MM.1S (cell line): ENCODE measurements around the gene FNDC5.

Source experiments
- DNase-seq: peaks from one replicate; pipeline ENCODE4 v3.0.0-alpha.2; 2015
- H2AFZ ChIP-seq: fragments of 300-600 bp; sonication (generic); 2 replicates; pipeline ENCODE4 v1.6.0; 2016; ENCODE audit warnings: antibody characterized with exemption, low read length
- H3F3A ChIP-seq: fragments of 300-600 bp; sonication (generic); 2 replicates; pipeline ENCODE4 v1.6.1; 2016; ENCODE audit warnings: mild to moderate bottlenecking, antibody characterized with exemption, low read length, moderate library complexity, mixed read lengths; ENCODE audit not compliant: insufficient read depth
- H3K27ac ChIP-seq: fragments of 300-600 bp; sonication (generic); 2 replicates; pipeline ENCODE4 v1.5.1; 2016; ENCODE audit warnings: mild to moderate bottlenecking, low read length
- H3K27me3 ChIP-seq: fragments of 300-600 bp; sonication (generic); replicated peaks from 2 replicates; pipeline ENCODE4 v1.6.0; 2016; ENCODE audit warnings: low read length; ENCODE audit not compliant: insufficient read depth
- H3K36me3 ChIP-seq: fragments of 300-600 bp; sonication (generic); replicated peaks from 2 replicates; pipeline ENCODE4 v1.6.1; 2016; ENCODE audit warnings: mild to moderate bottlenecking, low read length, mixed read lengths; ENCODE audit not compliant: insufficient read depth
- H3K4me1 ChIP-seq: fragments of 300-600 bp; sonication (generic); 2 replicates; pipeline ENCODE4 v1.6.1; 2016; ENCODE audit warnings: low read length, mixed read lengths
- H3K4me2 ChIP-seq: fragments of 300-600 bp; sonication (generic); 2 replicates; pipeline ENCODE4 v1.6.0; 2016; ENCODE audit warnings: low read depth, low read length
- H3K4me3 ChIP-seq: fragments of 300-600 bp; sonication (generic); 2 replicates; pipeline ENCODE4 v1.5.1; 2016; ENCODE audit warnings: low read length, mixed read lengths
- H3K79me2 ChIP-seq: fragments of 300-600 bp; sonication (generic); 2 replicates; pipeline ENCODE4 v1.6.1; 2016; ENCODE audit warnings: mixed run types, low read length, mixed read lengths
- H3K9ac ChIP-seq: fragments of 300-600 bp; sonication (generic); 2 replicates; pipeline ENCODE4 v1.6.1; 2016; ENCODE audit warnings: low read length, mixed read lengths
- H3K9me2 ChIP-seq: fragments of 300-600 bp; sonication (generic); replicated peaks from 2 replicates; pipeline ENCODE4 v1.6.1; 2016; ENCODE audit warnings: mild to moderate bottlenecking, low read length, mixed read lengths; ENCODE audit not compliant: insufficient read depth
- H3K9me3 ChIP-seq: fragments of 300-600 bp; sonication (generic); replicated peaks from 2 replicates; pipeline ENCODE4 v1.6.1; 2016; ENCODE audit warnings: mild to moderate bottlenecking, low read length, mixed read lengths; ENCODE audit not compliant: insufficient read depth
- H4K20me1 ChIP-seq: fragments of 300-600 bp; sonication (generic); 2 replicates; pipeline ENCODE4 v1.6.1; 2016; ENCODE audit warnings: mild to moderate bottlenecking, low read length, moderate library complexity, mixed read lengths; ENCODE audit not compliant: insufficient read depth
- CTCF ChIP-seq: fragments of 300-600 bp; sonication (generic); IDR thresholded peaks from 2 replicates; pipeline ENCODE4 v1.5.1; 2016; ENCODE audit warnings: antibody characterized with exemption, low read length, mixed read lengths
- EZH2 ChIP-seq: fragments of 300-600 bp; sonication (generic); optimal IDR thresholded peaks from 2 replicates; pipeline ENCODE3; 2017; ENCODE audit warnings: low read depth, mild to moderate bottlenecking, antibody characterized with exemption, low read length, mixed read lengths
- EZH2phosphoT487 ChIP-seq: fragments of 300-600 bp; sonication (generic); IDR thresholded peaks from 2 replicates; pipeline ENCODE4 v1.6.1; 2018; ENCODE audit warnings: antibody characterized with exemption, low read length

Gene FNDC5

DNA sequence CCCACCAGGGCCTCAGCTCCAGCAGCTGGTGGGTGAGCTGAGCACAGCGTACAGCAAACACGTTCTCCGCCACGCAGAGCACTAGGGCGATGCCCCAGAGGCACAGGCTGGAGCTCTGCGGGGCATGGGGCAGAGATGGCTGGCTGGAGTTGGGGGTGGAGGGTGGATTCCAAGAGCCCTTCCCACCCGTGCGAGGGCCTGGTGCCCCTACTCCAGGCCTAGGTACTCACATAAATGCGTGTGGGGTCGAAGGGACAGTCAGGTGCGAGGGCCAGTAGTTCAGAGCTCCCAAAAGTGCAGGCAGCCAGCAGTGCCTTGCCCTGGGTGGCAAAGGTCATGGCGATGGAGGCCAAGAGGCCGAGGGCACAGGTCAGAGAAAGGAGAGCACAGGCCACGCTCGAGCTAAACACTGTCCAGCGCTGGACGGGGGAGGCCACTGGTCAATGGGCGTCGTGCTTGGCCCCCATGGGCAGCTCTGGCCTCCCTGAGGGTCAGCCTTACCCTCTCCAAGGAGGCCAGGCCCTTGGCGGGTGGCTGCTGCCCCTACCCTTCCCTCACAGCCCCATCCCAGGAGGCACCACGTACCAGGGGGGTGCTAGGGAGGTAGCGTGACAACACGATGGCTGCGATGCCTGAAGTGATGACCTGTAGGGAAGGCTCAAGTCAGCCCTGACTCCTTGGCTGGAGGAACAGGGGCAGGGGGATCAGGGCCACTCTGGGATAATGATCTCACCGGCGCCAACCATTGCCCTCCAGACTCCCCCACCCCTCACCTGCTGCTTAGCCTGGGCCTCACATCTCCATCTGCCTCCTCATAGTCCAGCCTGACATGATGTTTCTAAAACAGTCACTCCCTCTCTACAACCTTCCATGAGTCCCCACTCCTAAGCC is 24.9 kb upstream of the FNDC5 start:
- H3K9me2 ChIP-seq: no peaks in the 10 kb centered on the region
- no peak for DNase-seq
- peaks cover 31% of the 10 kb centered on the region for H3K27me3 ChIP-seq
- H3K36me3 ChIP-seq: no peaks in the 10 kb centered on the region
- H3K9ac ChIP-seq: no peak overlapping the region
- H3K4me2 ChIP-seq: no peak overlapping the region
- H3K27ac ChIP-seq: no peak overlapping the region
- no peaks in the 10 kb centered on the region for H3F3A ChIP-seq
- TF ChIP-seq EZH2 (no peak), EZH2phosphoT487 (no peak), CTCF (no peak)
- no peaks in the 10 kb centered on the region for H3K79me2 ChIP-seq
- H2AFZ ChIP-seq: no peak overlapping the region
- H3K4me3 ChIP-seq: no peak overlapping the region
- no peaks in the 10 kb centered on the region for H4K20me1 ChIP-seq
- H3K9me3 ChIP-seq: no peaks in the 10 kb centered on the region
- no peaks in the 10 kb centered on the region for H3K4me1 ChIP-seq

- DNase-seq: no peak
- Histone ChIP-seq H4K20me1 (no peaks in the 10 kb centered on the region), H3K4me2 (no peak overlapping the region), H2AFZ (no peak overlapping the region), H3K4me1 (no peaks in the 10 kb centered on the region), H3K9me2 (no peaks in the 10 kb centered on the region), H3K27me3 (peaks cover 37% of the 10 kb centered on the region), H3K79me2 (no peaks in the 10 kb centered on the region), H3K27ac (no peak overlapping the region), H3K9ac (no peak overlapping the region), H3K9me3 (no peaks in the 10 kb centered on the region), H3F3A (no peaks in the 10 kb centered on the region), H3K36me3 (no peaks in the 10 kb centered on the region), H3K4me3 (no peak overlapping the region)
- TF ChIP-seq EZH2: no peak
- TF ChIP-seq EZH2phosphoT487: no peak
- no peak for TF ChIP-seq CTCF
Observed at GRCh38 chr1:32894681-32895080, 24.0 kb upstream of the FNDC5 start.

DNA sequence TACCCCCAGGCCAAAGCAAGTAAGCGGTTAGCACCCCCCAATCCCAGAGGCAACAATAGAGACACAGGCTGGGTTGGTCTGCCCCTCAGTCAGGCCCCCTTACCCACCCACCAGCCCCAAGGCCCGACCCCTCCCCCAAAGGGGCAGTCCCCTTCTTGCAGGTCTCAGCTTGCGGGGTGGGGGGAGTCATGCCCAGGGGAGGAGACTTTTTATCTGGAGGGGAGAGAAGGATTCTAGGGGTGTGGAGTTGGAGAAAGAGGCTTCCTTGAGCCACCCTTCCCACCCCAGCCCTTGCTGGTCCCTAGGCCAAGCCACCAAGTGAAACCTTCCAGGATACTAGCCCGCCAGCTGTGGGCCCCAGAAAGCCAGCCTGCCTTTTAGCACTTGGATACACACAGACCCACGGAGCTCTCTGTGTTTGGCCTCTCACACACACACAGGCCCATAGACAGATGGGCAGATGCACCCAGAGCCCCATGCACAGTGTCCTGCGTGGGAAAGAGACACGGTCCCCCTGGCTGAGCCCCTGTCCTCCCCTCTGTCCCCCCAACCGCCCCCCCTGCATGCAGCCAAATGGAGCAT is 23.4 kb upstream of the FNDC5 start:
- H2AFZ ChIP-seq: no peak overlapping the region
- no peak for DNase-seq
- no peak overlapping the region for H3K9ac ChIP-seq
- H3K27ac ChIP-seq: no peak overlapping the region
- H3K9me3 ChIP-seq: no peaks in the 10 kb centered on the region
- no peaks in the 10 kb centered on the region for H3F3A ChIP-seq
- no peaks in the 10 kb centered on the region for H3K36me3 ChIP-seq
- peaks cover 41% of the 10 kb centered on the region for H3K27me3 ChIP-seq
- H3K4me3 ChIP-seq: no peak overlapping the region
- TF ChIP-seq EZH2phosphoT487 (no peak), CTCF (no peak), EZH2 (no peak)
- H4K20me1 ChIP-seq: no peaks in the 10 kb centered on the region
- no peaks in the 10 kb centered on the region for H3K4me1 ChIP-seq
- H3K79me2 ChIP-seq: no peaks in the 10 kb centered on the region
- no peaks in the 10 kb centered on the region for H3K9me2 ChIP-seq
- no peak overlapping the region for H3K4me2 ChIP-seq
